ENCODE results near the gene LACTB.

The LACTB gene, protein sequence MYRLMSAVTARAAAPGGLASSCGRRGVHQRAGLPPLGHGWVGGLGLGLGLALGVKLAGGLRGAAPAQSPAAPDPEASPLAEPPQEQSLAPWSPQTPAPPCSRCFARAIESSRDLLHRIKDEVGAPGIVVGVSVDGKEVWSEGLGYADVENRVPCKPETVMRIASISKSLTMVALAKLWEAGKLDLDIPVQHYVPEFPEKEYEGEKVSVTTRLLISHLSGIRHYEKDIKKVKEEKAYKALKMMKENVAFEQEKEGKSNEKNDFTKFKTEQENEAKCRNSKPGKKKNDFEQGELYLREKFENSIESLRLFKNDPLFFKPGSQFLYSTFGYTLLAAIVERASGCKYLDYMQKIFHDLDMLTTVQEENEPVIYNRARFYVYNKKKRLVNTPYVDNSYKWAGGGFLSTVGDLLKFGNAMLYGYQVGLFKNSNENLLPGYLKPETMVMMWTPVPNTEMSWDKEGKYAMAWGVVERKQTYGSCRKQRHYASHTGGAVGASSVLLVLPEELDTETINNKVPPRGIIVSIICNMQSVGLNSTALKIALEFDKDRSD
- 23.1 reads per million, percentile 50 among the genes with 10 or more reads in this experiment for total RNA-seq

DNA sequence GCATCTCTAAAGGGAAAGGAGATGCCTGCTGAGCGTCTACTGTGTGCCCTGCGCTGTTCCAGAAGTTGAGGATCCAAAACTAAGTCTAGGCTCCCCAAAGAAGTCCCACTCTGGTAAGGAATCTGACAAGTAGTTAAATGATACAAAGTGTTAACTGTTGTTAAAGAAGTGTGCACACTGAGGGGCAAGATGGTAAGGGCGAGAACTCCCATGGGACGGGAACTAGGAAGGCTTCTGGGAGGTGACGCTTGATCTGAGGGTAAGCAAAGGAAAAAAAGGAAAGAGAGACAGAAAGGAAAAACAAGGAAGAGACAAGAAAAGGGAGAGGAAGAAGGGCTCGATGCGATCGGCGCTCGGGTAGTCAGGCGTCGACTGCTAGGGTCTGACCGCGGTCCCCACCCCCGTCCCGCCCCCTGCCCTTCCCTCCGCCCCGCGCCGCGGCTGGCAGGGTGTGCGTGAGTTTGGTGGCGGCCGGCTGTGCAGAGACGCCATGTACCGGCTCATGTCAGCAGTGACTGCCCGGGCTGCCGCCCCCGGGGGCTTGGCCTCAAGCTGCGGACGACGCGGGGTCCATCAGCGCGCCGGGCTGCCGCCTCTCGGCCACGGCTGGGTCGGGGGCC, at the start of gene LACTB:
Gene LACTB (plus strand): TSS at position 480 of the 620 bp plus-strand sequence. CDS start 11 bp downstream, at position 491.
- peak; percentile 69 for DNase-seq

DNA sequence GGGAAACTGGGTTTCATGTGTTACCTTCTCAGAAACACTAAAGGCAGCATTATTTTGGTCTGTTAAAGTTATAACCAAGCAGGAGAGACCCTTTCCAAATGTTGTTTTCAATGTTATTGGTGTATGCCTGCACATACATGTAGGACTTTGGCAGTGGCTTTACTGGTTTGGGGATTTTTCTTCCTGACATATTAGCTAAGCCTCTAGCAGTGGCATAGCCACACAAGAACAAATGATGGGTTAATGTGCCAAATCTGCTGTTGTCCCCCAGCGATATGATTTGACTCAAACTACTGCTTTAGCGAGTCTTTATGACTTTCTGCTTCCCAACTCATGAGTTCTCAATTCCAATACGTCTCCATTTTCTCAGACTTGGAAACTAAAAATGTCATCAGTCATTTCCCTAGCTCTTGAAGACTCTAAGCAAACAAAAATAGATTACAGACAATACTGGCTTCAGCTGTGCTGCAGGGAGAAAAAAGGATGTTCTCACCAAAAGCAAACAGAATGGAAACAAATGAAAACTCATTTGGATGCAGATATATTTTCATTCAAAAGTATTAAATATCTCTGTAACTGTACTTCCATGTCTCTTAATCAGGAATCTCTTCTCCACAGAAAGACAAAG, 49.5 kb upstream of the LACTB start:
- no peak for DNase-seq

DNA sequence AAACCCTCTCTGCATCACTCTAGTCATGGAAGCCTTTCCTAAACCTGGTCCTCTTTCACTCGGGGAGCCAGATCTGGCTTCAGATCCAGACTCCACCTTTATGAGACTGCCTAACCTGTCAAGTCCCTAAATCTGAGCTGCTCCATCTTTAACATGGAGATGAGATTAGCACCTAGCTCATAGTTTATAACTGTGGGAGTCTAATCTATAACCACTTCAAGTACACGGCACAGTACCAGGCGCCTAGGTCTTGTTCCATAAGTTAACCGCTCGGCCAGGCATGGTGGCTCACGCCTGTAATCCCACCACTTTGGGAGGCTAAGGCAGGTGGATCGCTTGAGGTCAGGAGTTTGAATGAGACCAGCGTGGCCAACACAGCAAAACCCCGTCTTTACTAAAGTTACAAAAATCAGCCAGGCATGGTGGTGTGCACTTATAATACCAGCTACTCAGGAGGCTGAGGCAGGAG, 48.8 kb upstream of the LACTB start:
- no peak for DNase-seq

DNA sequence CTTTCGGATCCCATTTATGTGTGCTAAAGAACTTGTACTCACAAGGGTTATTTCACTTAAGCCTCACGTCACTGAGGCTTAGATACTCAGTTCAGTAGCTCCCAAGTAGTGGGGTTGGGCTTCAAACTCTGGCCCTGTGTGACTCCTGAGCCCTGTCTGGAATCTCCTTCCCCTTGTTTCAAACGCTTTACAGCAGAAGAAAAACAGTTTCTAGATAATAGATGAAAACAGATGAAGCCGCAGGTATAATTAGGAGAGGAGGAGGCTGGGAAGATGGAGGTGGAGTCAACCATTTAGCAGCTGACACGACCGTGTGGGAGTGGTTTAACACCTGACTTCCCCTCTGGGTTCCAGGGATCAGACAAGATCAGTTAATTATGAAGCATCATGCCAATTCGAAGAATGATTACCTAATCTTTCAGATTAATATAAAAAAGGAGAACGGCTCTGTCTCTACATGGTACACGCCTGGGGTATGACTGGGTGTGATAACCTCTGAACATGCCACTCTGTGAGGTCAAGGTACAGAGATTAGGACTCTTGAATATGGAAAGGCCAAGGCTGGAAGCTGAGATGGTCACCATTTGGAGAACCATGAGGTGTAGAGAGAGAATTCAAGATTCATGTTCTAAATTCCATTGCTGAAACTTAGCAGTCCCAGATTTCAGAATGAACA, 48.0 kb upstream of the LACTB start:
- DNase-seq, result no peak

DNA sequence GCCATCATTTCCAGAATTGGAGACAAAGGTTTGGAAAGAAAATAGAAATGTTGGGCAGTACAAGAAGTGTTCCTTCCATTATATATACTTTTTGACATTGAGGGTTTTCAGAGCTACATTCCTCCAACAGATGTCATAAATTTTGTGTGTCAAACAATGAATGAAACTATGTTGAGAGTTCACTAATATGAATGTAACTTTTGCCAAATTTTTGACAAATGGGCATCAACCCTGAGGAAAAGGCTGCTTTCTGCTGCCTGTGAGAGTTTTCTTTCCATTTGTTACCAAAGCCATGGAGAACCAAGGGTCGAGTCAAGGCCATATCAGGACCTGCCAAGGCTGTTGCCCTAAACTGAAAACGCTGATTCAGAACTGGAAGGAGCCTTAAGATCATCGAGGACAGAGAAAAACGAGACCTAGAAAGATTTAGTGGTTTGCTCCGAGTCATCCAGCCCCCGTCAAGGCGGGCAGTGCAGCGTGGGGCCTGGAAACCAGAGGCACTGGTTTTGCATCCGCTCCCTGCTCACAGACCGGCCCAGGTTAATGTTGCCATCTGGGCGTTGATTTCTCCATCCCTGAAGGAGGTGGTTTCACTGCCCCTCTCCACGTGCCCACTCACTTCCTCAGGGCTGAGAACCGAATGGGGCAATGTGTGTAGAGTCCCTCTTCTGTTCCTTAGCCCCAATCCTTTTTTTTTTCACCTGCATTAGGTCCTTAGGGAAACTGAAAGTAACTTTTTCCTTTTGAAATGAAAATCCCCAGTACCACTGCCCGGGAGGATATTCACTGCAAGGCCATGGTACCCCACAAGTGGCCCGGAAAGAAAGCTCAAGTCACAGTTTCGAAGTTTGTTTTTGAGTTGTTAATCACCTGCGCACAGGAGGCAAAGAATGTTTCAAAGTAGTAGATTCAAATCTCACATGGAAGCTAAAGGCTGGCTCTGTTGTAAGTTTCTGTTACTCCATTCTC, 46.4 kb upstream of the LACTB start:
- no peak for DNase-seq

DNA sequence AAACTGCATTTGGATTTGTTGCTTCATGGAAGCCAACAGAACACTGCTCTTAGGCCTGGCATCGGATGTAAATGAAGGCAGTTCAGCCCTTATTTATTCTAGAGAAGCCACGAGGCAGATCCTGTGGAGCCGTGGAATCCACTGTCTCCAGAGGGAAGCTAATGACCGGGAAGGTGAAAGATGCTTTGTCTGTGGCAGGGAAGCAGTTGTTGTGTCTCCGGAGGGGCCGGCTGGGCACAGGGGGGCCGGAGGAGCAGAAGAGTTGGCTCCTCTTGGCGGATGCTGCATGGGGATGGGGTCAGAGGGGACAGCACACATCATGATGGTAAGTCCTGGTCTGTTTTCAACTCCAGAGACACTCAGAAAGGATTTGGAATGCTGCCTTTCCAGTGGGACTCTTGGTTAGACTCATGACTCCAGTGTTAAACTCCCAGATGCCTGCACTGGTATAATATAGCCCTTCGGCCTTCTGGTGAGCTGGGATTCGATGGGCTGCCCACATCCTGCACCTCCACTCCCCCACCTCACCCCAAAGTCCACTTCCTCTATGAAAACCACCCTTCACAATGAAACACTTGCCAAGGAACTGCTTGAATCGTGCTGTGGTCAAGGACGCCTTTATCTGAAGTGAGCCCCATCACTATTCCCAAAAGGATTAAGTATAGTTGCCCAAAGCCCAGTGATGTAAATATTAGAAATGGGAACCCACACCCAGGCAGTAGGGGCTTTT, 45.5 kb upstream of the LACTB start:
- no peak for DNase-seq

DNA sequence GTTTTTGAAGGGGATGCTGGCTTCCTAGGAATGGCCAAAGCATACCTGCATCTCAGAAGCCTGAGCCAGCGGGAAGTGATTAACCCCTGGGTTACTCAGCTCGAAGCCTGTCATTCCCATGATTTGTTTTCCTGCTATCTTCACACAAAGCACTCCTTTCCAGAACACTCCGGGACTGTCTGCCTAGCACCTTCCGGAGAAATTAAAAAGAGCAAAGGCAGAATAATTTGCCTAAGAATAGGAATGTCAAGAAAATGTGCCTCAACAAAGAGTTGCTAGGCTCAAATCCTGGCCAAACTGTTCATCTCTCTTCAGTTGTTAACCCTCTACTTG, 45.0 kb upstream of the LACTB start:
- no peak for DNase-seq

DNA sequence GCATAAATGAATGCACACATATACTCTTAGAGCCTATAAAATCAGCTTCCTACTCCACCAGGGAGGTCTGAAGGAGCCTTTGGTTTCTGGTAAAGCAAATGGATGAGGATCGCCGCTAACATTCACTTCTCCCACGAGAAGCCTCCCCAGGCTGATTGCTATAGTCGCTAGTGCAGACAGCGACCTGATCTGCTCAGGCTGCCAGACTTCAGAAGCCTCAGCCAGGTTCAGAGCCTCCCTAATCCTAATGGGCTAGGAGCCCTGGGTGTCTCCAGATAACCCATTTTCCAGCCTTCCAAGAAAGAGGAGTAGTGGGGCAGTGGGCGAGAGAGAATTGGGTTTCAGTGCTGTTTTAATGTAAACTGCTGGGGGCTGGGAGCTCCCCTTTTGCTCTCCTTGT, 43.7 kb upstream of the LACTB start:
- DNase-seq, result no peak

DNA sequence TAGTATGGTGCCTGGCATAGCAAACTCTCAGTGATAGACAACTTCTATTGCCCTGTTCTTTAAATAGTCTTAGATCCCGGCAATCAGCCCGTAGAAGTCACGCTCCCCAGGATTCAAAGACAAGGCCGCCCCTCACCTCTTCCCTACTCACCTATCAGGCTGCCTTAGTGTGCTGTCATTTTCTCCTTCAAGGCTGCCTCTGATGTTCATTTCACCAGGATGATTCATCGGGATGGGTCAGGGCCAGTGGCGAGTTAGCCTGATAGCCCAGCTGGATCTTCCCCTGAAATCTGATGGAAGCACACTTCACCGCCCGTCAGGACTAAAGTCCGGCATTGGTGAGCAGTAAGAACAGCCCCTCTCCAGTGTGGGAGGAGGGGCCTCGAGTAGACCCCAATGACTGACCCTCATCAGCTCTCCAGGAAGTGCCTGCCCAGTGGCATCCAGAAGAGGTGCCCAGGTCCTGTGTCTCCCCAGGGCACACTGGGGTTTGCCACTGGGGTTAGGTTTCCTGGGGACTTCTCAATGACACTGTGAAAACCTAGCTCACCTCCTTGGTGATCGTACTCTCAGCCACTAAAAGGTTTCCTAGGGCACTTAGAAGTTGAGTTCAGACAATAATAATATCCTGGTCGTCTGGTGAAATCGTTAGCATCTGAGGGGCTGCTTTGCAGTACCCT, 41.6 kb upstream of the LACTB start:
- no peak for DNase-seq

DNA sequence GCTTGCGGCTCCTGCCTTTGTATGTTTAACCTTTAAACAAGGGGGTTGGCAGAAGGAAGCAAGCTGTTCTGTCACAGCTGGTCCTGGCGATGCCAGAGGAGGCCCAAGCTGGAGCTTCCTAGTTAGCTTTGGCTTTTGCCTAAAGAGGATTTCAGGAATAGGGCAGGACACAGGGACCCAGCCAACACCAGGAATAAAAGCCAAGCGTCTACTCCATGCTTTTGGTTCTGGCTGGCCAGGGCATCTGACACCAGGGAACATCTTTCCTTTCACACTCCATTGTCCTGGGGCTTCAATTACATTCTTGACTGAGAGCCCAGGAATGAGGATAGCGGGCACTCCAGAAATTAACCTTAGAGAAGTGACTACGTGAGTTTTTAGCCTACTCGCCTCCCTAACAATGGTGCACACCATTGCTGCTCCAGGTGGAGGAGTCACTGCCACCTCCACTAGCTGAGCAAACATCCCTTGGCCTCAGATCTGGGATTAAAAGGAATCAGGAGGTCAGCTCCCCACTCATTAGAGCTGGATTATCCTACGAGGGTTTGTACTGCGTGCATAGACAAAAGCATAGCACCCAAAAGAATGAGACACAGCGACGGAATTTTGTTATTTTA, 40.9 kb upstream of the LACTB start:
- DNase-seq, result no peak

DNA sequence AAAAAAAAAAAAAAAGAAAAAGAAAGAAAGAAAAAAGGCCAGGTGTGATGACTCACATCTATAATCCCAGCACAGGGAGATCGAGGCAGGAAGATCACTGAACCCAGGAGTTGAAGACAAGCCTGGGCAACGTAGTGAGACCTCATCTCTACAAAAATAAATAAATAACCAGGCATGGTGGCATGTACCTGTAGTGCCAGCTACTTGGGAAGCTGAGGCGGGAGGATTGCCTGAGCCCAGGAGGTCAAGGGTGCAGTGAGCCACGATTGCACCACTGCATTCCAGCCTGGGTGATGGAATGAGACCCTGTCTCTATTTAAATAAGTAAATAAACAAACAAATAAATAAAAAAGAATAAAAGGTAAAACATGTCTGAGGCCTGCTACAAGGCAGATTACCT, 39.3 kb upstream of the LACTB start:
- no peak for DNase-seq

DNA sequence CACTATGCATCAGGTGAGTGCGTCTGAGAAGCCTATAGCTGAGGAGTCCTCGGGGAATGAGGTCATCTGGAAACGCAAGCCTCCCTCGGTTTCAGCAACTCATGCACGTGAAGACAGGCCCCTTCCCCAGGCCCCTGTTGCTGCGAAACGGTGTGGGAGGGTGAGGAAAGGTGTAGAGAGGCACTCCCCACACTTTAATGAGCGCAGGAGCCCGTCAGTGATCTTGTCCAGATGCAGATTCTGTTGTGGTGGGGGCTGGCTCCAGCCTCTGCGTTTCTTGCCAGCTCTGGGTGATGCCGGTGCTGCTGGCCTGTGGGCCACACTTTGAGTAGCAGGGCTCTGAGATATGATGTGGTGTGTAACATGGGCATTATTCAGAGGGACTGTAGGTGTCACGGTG, 38.6 kb upstream of the LACTB start:
- no peak for DNase-seq

DNA sequence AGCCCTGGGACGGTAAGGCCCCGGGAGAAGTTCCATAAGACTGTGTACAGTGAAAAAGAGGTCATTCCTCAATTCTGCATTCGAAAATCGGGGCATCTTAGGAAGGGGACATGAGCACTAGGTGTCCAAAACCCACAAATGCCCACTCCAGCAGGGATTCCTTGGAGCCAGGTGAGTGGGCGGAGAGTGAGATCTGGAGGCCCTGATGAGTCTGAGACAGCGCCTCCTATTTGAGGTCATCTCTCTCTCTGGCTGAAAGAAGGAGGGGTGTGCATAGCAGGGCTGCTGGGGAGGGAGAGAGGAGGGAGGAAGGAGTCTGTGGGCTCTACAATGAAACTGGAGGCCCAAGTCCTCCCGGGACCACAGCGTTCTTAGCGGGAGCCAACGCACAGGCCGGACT, 38.1 kb upstream of the LACTB start:
- no peak for DNase-seq

DNA sequence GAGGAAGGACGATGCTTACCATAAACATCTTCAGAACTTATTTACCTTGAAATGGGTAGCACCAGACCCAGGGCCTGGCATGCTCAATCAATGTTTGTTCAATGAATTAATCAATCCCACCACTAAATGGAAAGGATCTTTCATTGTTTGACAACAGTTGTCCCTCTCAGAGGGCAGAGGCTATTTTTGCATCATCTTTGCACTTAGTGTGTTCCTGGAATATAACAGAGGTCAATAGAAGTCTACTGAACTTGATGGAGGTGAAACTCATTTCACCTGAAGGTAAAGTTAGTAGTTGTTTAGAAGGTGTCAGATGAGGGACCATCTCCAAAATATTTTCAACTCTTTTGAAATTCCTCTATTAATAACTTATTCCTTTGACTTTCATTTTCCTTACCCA, 36.9 kb upstream of the LACTB start:
- DNase-seq, result no peak

DNA sequence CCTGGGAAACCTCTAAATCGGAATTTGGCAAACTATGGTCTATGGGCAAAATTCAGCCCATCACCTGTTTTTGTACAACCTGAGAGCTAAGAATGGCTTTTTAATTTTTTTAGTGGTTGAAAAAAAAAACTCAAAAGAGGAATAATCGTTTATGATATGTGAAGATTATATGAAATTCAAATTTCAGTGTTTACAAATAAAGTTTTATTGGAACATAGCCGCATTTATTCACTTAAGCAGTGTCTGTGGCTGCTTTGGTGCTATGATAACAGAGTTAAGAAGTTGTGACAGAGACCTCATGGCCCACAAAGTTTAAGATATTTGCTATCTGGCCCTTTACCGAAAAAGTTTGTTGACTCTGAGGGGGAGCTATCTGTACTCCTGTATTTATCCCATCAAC, 36.4 kb upstream of the LACTB start:
- no peak for DNase-seq

DNA sequence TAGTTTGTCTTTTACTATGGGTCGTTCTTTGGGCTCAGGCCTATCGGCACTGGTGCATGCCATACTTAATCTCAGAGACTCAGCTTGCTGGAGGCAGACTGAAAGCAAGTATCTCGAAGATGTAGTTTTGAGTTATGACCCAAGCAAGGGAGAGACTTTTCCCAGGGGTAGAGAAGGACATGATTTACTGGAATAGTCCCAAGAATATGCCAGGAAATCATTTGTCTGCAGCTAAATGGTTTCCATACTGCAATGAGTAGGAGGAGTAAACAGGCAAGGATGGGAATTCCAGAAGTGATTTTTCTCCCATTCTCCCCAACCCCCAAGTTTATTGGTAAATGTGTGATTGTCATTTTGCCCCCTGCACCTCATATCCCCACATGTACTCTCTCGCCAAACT, 35.4 kb upstream of the LACTB start:
- DNase-seq, result no peak

DNA sequence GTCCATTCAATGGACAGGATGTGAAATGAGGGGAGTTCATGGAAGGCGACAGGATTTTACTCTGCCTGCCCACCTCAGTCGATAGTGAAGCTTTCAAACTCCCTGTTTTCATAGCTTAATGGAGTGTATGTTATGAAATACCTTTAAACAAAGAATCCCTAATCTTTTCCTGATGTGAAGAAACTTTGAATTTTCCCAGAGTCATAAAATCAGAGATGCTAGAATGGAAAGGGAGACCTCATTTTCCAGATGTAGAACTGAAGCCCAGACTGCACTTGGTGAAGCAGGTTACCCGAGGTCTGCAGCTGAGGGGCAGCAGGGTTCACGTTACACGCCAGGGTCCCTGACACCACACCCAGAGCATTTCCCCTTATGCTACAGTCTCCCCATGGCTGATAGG, 34.7 kb upstream of the LACTB start:
- DNase-seq, result no peak

DNA sequence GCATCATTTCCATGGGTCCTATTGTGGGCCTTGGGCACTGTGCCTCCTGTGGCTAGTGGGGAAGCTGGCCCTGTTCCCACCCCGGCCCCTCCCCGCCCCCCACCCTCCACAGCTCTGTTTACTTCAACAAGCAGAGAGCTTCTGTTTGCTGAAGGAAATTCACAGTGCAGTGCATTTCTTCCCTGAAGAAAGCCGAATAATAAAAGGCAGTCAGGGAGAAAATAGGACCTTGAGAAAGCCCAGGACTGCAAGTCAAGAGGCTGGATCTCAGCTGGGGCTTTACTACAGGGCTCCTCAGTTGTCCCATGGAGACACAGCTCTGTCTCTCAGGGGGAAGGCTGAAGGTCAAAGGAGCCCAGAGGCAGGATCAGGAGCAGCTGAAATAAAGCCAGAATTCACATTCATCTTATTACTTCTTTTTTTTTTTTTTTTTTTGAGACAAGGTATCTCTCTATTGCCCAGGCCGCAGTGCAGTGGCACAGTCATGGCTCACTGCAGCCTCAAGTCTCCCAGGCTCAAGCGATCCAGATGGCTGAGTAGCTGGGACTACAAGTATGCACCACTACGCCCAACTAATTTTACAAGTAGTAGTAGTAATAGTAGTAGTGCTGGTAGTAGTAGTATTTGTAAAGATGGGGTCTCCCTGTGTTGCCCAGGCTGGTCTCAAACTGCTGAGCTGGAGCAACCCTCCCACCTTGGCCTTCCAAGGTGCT, 33.0 kb upstream of the LACTB start:
- DNase-seq, result no peak

DNA sequence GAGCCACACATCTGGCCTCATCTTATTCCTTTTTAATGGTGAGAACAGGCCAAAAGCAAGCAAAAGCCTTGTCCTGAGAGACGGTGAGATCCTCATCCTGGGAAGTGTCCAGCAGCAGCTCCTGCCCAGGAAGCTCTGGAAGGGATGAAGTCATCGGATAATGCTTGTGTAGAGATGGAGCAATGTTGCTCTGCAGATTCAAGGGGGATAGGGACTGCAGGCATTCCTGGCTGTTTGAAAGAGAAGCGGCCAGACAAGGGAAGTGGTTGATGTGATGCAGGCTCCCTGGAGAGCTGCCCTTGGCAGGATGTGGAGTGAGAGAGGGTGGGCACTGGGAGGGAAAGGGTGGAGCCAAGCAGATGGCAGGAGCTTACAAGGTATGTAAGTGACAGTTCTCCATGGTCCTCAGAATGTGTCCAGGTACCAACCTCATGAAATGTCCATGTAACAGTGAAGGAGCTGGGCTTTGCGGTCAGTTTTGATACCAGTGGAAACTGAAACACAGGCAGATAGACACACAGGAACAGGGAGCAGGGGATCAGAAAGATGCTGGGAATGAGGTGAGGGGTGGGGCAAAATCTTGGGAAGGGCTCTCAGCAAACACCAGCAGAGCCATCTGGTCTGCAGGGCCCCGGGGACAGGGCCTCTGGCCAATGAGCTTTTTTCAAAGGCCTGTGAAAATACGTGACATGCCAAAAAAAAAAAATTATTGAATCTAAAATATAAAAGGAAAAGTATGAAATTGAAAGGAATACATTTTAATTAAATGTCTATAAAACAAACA, 32.2 kb upstream of the LACTB start:
- no peak for DNase-seq
